ENCODE data around the gene SPAG9. TPM values are rescaled to one million over a fixed set of nuclear protein-coding genes. Genes with fewer than 3 reads are reported as not detected.

The SPAG9 gene
- total RNA-seq, 1 donor from 2014 or later, result 48.2 TPM

GRCh38 chr17:51006601-51007000, 114.1 kb downstream of the SPAG9 start:
- intact Hi-C loops (cut with micrococcal nuclease), result loop anchor here (10.0 kb wide), 1 partner anchor 258 kb away; the partner anchor contains the start of genes MBTD1 and UTP18

GRCh38 chr17:51005768-51006167, 114.9 kb downstream of the SPAG9 start:
- intact Hi-C loops (cut with micrococcal nuclease), result loop anchor here (10.0 kb wide), 1 partner anchor 259 kb away; the partner anchor contains the start of genes MBTD1 and UTP18

- intact Hi-C loops (cut with micrococcal nuclease), result loop anchor here (10.0 kb wide), 1 partner anchor 261 kb away; the partner anchor contains the start of genes MBTD1 and UTP18
These were observed 116.4 kb downstream of the SPAG9 start for GRCh38 chr17:51004249-51004648.

GRCh38 chr17:51000835-51001638, 119.6 kb downstream of the SPAG9 start:
- intact Hi-C loops (cut with micrococcal nuclease), result loop anchor here (1.0 to 10.0 kb wide), 4 partner anchors 29 to 264 kb away; partner anchors contain the start of genes MBTD1, NME1 and UTP18

- intact Hi-C loops (cut with micrococcal nuclease), result no loop called here
These were observed 125.0 kb downstream of the SPAG9 start for GRCh38 chr17:50995668-50996067.

- intact Hi-C loops (cut with micrococcal nuclease), result no loop called here
These were observed 127.1 kb downstream of the SPAG9 start for GRCh38 chr17:50993544-50993943.

GRCh38 chr17:50989149-50989548, 131.5 kb downstream of the SPAG9 start:
- intact Hi-C loops (cut with micrococcal nuclease), result no loop called here

GRCh38 chr17:50988427-50988826, 132.2 kb downstream of the SPAG9 start:
- intact Hi-C loops (cut with micrococcal nuclease), result no loop called here

- intact Hi-C loops (cut with micrococcal nuclease), result no loop called here
These were observed 133.5 kb downstream of the SPAG9 start for GRCh38 chr17:50986989-50987660.

GRCh38 chr17:50981279-50981678, 139.4 kb downstream of the SPAG9 start:
- intact Hi-C loops (cut with micrococcal nuclease), result no loop called here

GRCh38 chr17:50979524-50979927, 141.1 kb downstream of the SPAG9 start:
- intact Hi-C loops (cut with micrococcal nuclease), result no loop called here

GRCh38 chr17:50977487-50978159, 143.0 kb downstream of the SPAG9 start:
- intact Hi-C loops (cut with micrococcal nuclease), result no loop called here

GRCh38 chr17:50976951-50977472, 143.7 kb downstream of the SPAG9 start:
- intact Hi-C loops (cut with micrococcal nuclease), result no loop called here

- intact Hi-C loops (cut with micrococcal nuclease), result no loop called here
These were observed 146.8 kb downstream of the SPAG9 start for GRCh38 chr17:50973557-50974494.

- intact Hi-C loops (cut with micrococcal nuclease), result no loop called here
These were observed 148.1 kb downstream of the SPAG9 start for GRCh38 chr17:50972577-50972976.

GRCh38 chr17:50967795-50968194, 152.9 kb downstream of the SPAG9 start:
- intact Hi-C loops (cut with micrococcal nuclease), result no loop called here

- intact Hi-C loops (cut with micrococcal nuclease), result no loop called here
These were observed 154.5 kb downstream of the SPAG9 start for GRCh38 chr17:50966163-50966666.

- intact Hi-C loops (cut with micrococcal nuclease), result no loop called here
These were observed 157.5 kb downstream of the SPAG9 start for GRCh38 chr17:50963139-50963538.

- intact Hi-C loops (cut with micrococcal nuclease), result no loop called here
These were observed 159.1 kb downstream of the SPAG9 start for GRCh38 chr17:50961282-50962220.

Data from T-helper 2 cell treated with Interferon-gamma antibody and Interleukin-4, amounts not matched to agents 100 ng/mL and 5 ng/mL, for 36 hours (primary cell).